GM19043 (cell line): ENCODE measurements around the gene MRC2.
"Not testable (repeated sequence)": the region's sequence is repeated elsewhere in the genome, so short reads cannot be mapped to it uniquely, and the experiment has no call there.

Experiments
- ATAC-seq: cut with Tn5 transposase; IDR thresholded peaks from one replicate; pipeline ENCODE4 v1.9.1; 2021; ENCODE audit warnings: low read depth; ENCODE audit not compliant: unreplicated experiment

The MRC2 gene

GRCh38 chr17:62696726-62697490, 69.4 kb downstream of the MRC2 start:
- no peak for ATAC-seq

GRCh38 chr17:62698459-62698858, 71.0 kb downstream of the MRC2 start:
- ATAC-seq, result not testable (repeated sequence)

- ATAC-seq, result no peak
These were observed 73.7 kb downstream of the MRC2 start for GRCh38 chr17:62700964-62701705.

GRCh38 chr17:62701706-62702085, 74.2 kb downstream of the MRC2 start:
- no peak for ATAC-seq

GRCh38 chr17:62702746-62703260, 75.3 kb downstream of the MRC2 start:
- no peak for ATAC-seq

GRCh38 chr17:62703261-62703775, 75.8 kb downstream of the MRC2 start:
- no peak for ATAC-seq

- ATAC-seq, result peak; percentile 74
These were observed 76.4 kb downstream of the MRC2 start for GRCh38 chr17:62703776-62704380.

GRCh38 chr17:62704381-62704971, 77.0 kb downstream of the MRC2 start:
- no peak for ATAC-seq

- no peak for ATAC-seq
These were observed 77.8 kb downstream of the MRC2 start for GRCh38 chr17:62705156-62705777.

GRCh38 chr17:62705778-62706597, 78.5 kb downstream of the MRC2 start:
- ATAC-seq, result no peak

- ATAC-seq, result no peak
These were observed 79.3 kb downstream of the MRC2 start for GRCh38 chr17:62706598-62707424.

- no peak for ATAC-seq
These were observed 79.9 kb downstream of the MRC2 start for GRCh38 chr17:62707425-62707739.

- no peak for ATAC-seq
These were observed 81.1 kb downstream of the MRC2 start for GRCh38 chr17:62708587-62708986.

GRCh38 chr17:62712171-62712581, 84.7 kb downstream of the MRC2 start:
- no peak for ATAC-seq

- ATAC-seq, result no peak
These were observed 85.8 kb downstream of the MRC2 start for GRCh38 chr17:62713086-62713881.

- no peak for ATAC-seq
These were observed 86.7 kb downstream of the MRC2 start for GRCh38 chr17:62714016-62714777.

GRCh38 chr17:62715882-62716390, 88.5 kb downstream of the MRC2 start:
- no peak for ATAC-seq
